Hematopoietic multipotent progenitor cell (in vitro differentiated cells): Measurements from ENCODE around the gene UFD1. TPM values are rescaled to one million over a fixed set of nuclear protein-coding genes. Genes with fewer than 3 reads are reported as not detected.

ENCODE experiments used
- DNase-seq, 3 donors: peaks; one replicate each; pipeline ENCODE4 v3.0.0-alpha.2; 2011 to 2015; ENCODE audit warnings: low read depth in 2 of 3, low spot score in 2 of 3
- total RNA-seq: library from RNA; depleted of rRNA; stranded (reverse); fragments of >200 nt; gene quantifications from one replicate; pipeline ENCODE4 v1.2.3, GENCODE V29; 2012

The UFD1 gene
- 36.9 TPM for total RNA-seq

- no peak for DNase-seq
Measured at GRCh38 chr22:19478901-19479354, at the start of gene UFD1. Gene UFD1 (minus strand): TSS chr22:19479193. CDS start chr22:19479085, 108 bp downstream.

- no peak for DNase-seq
Measured at GRCh38 chr22:19527861-19528417, 48.9 kb upstream of the UFD1 start.

GRCh38 chr22:19527321-19527721, 48.3 kb upstream of the UFD1 start:
- no peak for DNase-seq

GRCh38 chr22:19526702-19527111, 47.7 kb upstream of the UFD1 start:
- no peak for DNase-seq

GRCh38 chr22:19526076-19526701, 47.2 kb upstream of the UFD1 start:
- no peak for DNase-seq

GRCh38 chr22:19525666-19526065, 46.7 kb upstream of the UFD1 start:
- DNase-seq, result no peak

- DNase-seq, result no peak
Measured at GRCh38 chr22:19525116-19525660, 46.2 kb upstream of the UFD1 start.

GRCh38 chr22:19524170-19525115, 45.5 kb upstream of the UFD1 start, which contains the start of gene CLDN5:
Gene CLDN5 (minus strand): TSS chr22:19524410. CDS start chr22:19524255, 155 bp downstream.
- DNase-seq, result peak in 1 of 3 donors; percentile 28

- peak in 2 of 3 donors; percentile 30 to 41 for DNase-seq
Measured at GRCh38 chr22:19523240-19524169, 44.5 kb upstream of the UFD1 start.

GRCh38 chr22:19522881-19523239, 43.9 kb upstream of the UFD1 start:
- DNase-seq, result no peak

GRCh38 chr22:19522190-19522880, 43.3 kb upstream of the UFD1 start:
- DNase-seq, result peak in 1 of 3 donors; percentile 37

GRCh38 chr22:19520566-19521305, 41.7 kb upstream of the UFD1 start:
- DNase-seq, result no peak

GRCh38 chr22:19520007-19520406, 41.0 kb upstream of the UFD1 start:
- no peak for DNase-seq

- DNase-seq, result no peak
Measured at GRCh38 chr22:19519041-19519926, 40.3 kb upstream of the UFD1 start.

- DNase-seq, result no peak
Measured at GRCh38 chr22:19518635-19519034, 39.6 kb upstream of the UFD1 start.

GRCh38 chr22:19517919-19518611, 39.1 kb upstream of the UFD1 start:
- no peak for DNase-seq

- no peak for DNase-seq
Measured at GRCh38 chr22:19517171-19517500, 38.1 kb upstream of the UFD1 start.
